Astrocyte (in vitro differentiated cells and primary cell): ENCODE data around the gene EDIL3. TPM values are rescaled to one million over a fixed set of nuclear protein-coding genes. Genes with fewer than 3 reads are reported as not detected.
"Not testable (repeated sequence)": the region's sequence is repeated elsewhere in the genome, so short reads cannot be mapped to it uniquely, and the experiment has no call there.

Source experiments
- DNase-seq: peaks from one replicate; pipeline ENCODE4 v3.0.0-alpha.2; 2010; ENCODE audit warnings: low read depth
- FAIRE-seq: peaks from 2 replicates; lab custom pipeline; 2011; peaks lifted over from hg19 to GRCh38; lab: Jason Lieb, UNC
- H2AFZ ChIP-seq: 2 replicates; pipeline ENCODE4 v1.6.0; 2012; ENCODE audit warnings: low read depth, low read length, inconsistent platforms
- H3K27ac ChIP-seq: 2 replicates; pipeline ENCODE4 v1.5.1; 2011; ENCODE audit warnings: low read depth, low read length, inconsistent platforms
- H3K27me3 ChIP-seq: 2 replicates; pipeline ENCODE4 v1.6.0; 2011; ENCODE audit warnings: low read length, inconsistent platforms; ENCODE audit not compliant: insufficient read depth
- H3K36me3 ChIP-seq: 2 replicates; pipeline ENCODE4 v1.5.1; 2011; ENCODE audit warnings: low read length, inconsistent platforms; ENCODE audit not compliant: insufficient read depth
- H3K4me1 ChIP-seq: 2 replicates; pipeline ENCODE4 v1.5.1; 2011; ENCODE audit warnings: low read length, inconsistent platforms; ENCODE audit not compliant: insufficient read depth
- H3K4me2 ChIP-seq: 2 replicates; pipeline ENCODE4 v1.6.0; 2012; ENCODE audit warnings: low read length, inconsistent platforms
- H3K4me3 ChIP-seq: 2 replicates; pipeline ENCODE4 v1.5.1; 2011; ENCODE audit warnings: low read depth, mild to moderate bottlenecking, low read length, inconsistent platforms; ENCODE audit not compliant: insufficient read depth
- H3K79me2 ChIP-seq: 2 replicates; pipeline ENCODE4 v1.6.0; 2012; ENCODE audit warnings: mild to moderate bottlenecking, low read length, inconsistent platforms; ENCODE audit not compliant: insufficient read depth
- H3K9ac ChIP-seq: 2 replicates; pipeline ENCODE4 v1.6.0; 2012; ENCODE audit warnings: mild to moderate bottlenecking, low read length, inconsistent platforms
- H3K9me3 ChIP-seq: 2 replicates; pipeline ENCODE4 v1.5.1; 2012; ENCODE audit warnings: low read depth, mild to moderate bottlenecking, low read length, inconsistent platforms; ENCODE audit not compliant: insufficient read depth
- H4K20me1 ChIP-seq: 2 replicates; pipeline ENCODE4 v1.6.0; 2012; ENCODE audit warnings: low read length, inconsistent platforms; ENCODE audit not compliant: insufficient read depth
- H3K27ac Mint-ChIP-seq: one replicate; pipeline ENCODE4 v1.8.0; 2021; ENCODE audit warnings: mild to moderate bottlenecking, mixed read lengths; ENCODE audit not compliant: unreplicated experiment
- H3K27me3 Mint-ChIP-seq: one replicate; pipeline ENCODE4 v1.8.0; 2021; ENCODE audit warnings: low read depth, mixed read lengths; ENCODE audit not compliant: unreplicated experiment
- H3K36me3 Mint-ChIP-seq: one replicate; pipeline ENCODE4 v1.8.0; 2021; ENCODE audit warnings: low read depth, mixed read lengths; ENCODE audit not compliant: unreplicated experiment
- H3K4me1 Mint-ChIP-seq: one replicate; pipeline ENCODE4 v1.8.0; 2021; ENCODE audit warnings: low read depth, mixed read lengths; ENCODE audit not compliant: unreplicated experiment
- H3K4me3 Mint-ChIP-seq: one replicate; pipeline ENCODE4 v1.8.0; 2021; ENCODE audit warnings: mild to moderate bottlenecking, moderate library complexity, mixed read lengths; ENCODE audit not compliant: unreplicated experiment
- H3K9me3 Mint-ChIP-seq: one replicate; pipeline ENCODE4 v1.8.0; 2021; ENCODE audit warnings: mild to moderate bottlenecking, mixed read lengths; ENCODE audit not compliant: unreplicated experiment
- EZH2 ChIP-seq: IDR thresholded peaks from 2 replicates; pipeline ENCODE4 v1.6.1; 2012; ENCODE audit warnings: mild to moderate bottlenecking, low read length, inconsistent platforms; ENCODE audit not compliant: insufficient read depth
- total RNA-seq: library from RNA; stranded (reverse); gene quantifications from 2 replicates; pipeline ENCODE4 v1.2.1, GENCODE V29; 2021
- TF ChIP-seq, protein P1 (sequence below): IDR thresholded peaks from 2 replicates; pipeline ENCODE4 v1.5.1; 2011; ENCODE audit warnings: low read depth, mild to moderate bottlenecking, inconsistent platforms, low read length, moderate library complexity; ENCODE audit not compliant: insufficient read depth

EDIL3 gene
- total RNA-seq, 1 donor from 2014 or later: 226 TPM

DNA sequence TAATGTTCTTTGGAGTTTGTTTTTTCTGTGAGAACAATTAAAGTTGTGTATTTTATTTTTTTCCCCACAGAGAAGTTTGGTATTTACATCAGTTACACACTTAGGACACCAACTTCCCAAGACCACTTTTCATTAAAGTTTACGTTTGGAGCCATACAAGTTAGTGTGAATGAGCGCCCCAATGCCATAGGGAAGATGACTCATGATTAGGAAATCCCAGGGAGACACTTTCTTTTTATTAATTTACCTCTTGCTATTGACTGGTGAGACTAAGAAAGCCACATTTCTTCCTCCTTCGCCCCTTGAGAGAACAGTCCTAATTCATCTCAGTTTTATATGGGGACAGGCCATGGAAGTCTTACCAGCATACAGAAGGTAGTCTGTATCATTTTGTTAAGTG, 57.1 kb downstream of the EDIL3 start:
- Histone ChIP-seq H3K27ac (no peak overlapping the region), H2AFZ (no peak overlapping the region), H3K4me3 (no peak overlapping the region), H4K20me1 (peaks cover 19% of the 10 kb centered on the region), H3K4me1 (peaks cover 3% of the 10 kb centered on the region), H3K27me3 (no peaks in the 10 kb centered on the region), H3K9ac (no peak overlapping the region), H3K79me2 (peaks cover 73% of the 10 kb centered on the region), H3K9me3 (no peaks in the 10 kb centered on the region), H3K4me2 (no peak overlapping the region), H3K36me3 (no peaks in the 10 kb centered on the region)
- DNase-seq (peak; percentile 10), FAIRE-seq (no peak)
- Mint-ChIP-seq H3K36me3 (peaks cover 6% of the 10 kb centered on the region), H3K9me3 (peaks cover 9% of the 10 kb centered on the region), H3K27ac (no peak overlapping the region), H3K4me3 (no peak overlapping the region), H3K27me3 (no peaks in the 10 kb centered on the region), H3K4me1 (peaks cover 20% of the 10 kb centered on the region)
- TF ChIP-seq, protein P1, sequence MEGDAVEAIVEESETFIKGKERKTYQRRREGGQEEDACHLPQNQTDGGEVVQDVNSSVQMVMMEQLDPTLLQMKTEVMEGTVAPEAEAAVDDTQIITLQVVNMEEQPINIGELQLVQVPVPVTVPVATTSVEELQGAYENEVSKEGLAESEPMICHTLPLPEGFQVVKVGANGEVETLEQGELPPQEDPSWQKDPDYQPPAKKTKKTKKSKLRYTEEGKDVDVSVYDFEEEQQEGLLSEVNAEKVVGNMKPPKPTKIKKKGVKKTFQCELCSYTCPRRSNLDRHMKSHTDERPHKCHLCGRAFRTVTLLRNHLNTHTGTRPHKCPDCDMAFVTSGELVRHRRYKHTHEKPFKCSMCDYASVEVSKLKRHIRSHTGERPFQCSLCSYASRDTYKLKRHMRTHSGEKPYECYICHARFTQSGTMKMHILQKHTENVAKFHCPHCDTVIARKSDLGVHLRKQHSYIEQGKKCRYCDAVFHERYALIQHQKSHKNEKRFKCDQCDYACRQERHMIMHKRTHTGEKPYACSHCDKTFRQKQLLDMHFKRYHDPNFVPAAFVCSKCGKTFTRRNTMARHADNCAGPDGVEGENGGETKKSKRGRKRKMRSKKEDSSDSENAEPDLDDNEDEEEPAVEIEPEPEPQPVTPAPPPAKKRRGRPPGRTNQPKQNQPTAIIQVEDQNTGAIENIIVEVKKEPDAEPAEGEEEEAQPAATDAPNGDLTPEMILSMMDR: no peak
- TF ChIP-seq EZH2: no peak

DNA sequence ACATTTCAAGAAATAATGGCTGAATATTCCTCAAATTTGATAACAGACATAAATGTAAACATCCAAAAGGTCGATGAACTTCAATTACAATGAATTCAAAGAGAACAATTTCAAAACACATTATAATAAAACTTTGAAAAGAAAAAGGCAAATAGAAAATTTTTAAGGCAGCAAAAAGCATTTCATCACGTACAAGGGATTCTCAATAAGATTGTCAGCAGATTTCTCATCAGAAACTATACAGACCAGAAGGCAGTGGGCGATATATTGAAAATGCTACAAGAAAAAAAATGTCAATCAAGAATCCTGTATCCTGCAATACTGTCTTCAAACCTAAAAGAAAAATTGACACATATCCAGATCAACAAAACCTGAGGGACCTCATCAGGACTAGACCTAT, 62.0 kb downstream of the EDIL3 start:
- Histone ChIP-seq H3K4me3 (no peak overlapping the region), H2AFZ (no peak overlapping the region), H3K4me2 (no peak overlapping the region), H3K27me3 (no peaks in the 10 kb centered on the region), H3K36me3 (no peaks in the 10 kb centered on the region), H3K27ac (no peak overlapping the region), H4K20me1 (peaks cover 13% of the 10 kb centered on the region), H3K9me3 (no peaks in the 10 kb centered on the region), H3K79me2 (peaks cover 70% of the 10 kb centered on the region), H3K4me1 (peaks cover 1% of the 10 kb centered on the region), H3K9ac (no peak overlapping the region)
- FAIRE-seq (no peak), DNase-seq (no peak)
- Mint-ChIP-seq H3K27me3 (no peaks in the 10 kb centered on the region), H3K4me1 (peaks cover 13% of the 10 kb centered on the region), H3K27ac (no peak overlapping the region), H3K9me3 (peaks cover 22% of the 10 kb centered on the region), H3K4me3 (no peak overlapping the region), H3K36me3 (peaks cover 24% of the 10 kb centered on the region)
- TF ChIP-seq EZH2: no peak
- TF ChIP-seq, protein P1: no peak

DNA sequence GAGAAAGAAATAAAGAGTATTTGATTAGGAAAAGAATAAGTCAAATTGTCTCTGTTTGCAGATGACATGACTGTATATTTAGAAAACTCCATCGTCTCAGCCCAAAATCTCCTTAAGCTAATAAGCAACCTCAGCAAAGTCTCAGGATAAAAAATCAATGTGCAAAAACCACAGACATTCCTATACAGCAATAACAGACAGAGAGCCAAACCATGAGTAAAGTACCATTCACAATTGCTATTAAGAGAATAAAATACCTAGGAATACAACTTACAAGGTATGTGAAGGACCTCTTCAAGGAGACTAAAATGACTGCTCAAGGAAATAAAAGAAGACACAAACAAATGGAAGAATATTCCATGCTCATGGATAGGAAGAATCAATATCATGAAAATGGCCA, 66.9 kb downstream of the EDIL3 start:
- not testable (repeated sequence) for H3K36me3 ChIP-seq, FAIRE-seq, H3K27ac ChIP-seq, H3K4me2 ChIP-seq, H3K4me1 ChIP-seq, H3K27me3 ChIP-seq, H3K9ac ChIP-seq, H3K4me3 ChIP-seq, H3K27me3 Mint-ChIP-seq, H2AFZ ChIP-seq, H3K9me3 ChIP-seq
- Mint-ChIP-seq H3K4me3 (peak overlapping the region; percentile 40), H3K4me1 (peaks cover 29% of the 10 kb centered on the region), H3K36me3 (peaks cover 23% of the 10 kb centered on the region), H3K9me3 (peaks cover 16% of the 10 kb centered on the region), H3K27ac (peak overlapping the region; percentile 43)
- H4K20me1 ChIP-seq: peaks cover 32% of the 10 kb centered on the region
- peaks cover 84% of the 10 kb centered on the region for H3K79me2 ChIP-seq
- peak; percentile 56 for DNase-seq

DNA sequence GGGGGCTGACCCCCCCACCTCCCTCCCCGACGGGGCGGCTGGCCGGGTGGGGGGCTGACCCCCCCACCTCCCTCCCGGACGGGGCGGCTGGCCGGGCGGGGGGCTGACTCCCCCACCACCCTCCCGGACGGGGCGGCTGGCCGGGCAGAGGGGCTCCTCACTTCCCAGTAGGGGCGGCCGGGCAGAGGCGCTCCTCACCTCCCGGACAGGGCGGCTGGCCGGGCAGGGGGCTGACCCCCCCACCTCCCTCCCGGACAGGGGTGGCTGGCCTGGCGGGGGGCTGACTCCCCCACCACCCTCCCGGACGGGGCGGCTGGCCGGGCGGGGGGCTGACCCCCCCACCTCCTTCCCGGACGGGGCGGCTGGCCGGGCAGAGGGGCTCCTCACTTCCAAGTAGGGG, 72.4 kb downstream of the EDIL3 start:
- not testable (repeated sequence) for H2AFZ ChIP-seq, H3K9ac ChIP-seq, H3K4me3 Mint-ChIP-seq, H3K36me3 ChIP-seq, H3K4me2 ChIP-seq, H3K27me3 Mint-ChIP-seq, DNase-seq, H3K36me3 Mint-ChIP-seq, FAIRE-seq, H3K27ac Mint-ChIP-seq, H3K27me3 ChIP-seq, H3K27ac ChIP-seq, H3K4me3 ChIP-seq, H3K4me1 ChIP-seq, H3K9me3 ChIP-seq, H3K9me3 Mint-ChIP-seq
- H3K4me1 Mint-ChIP-seq: peaks cover 15% of the 10 kb centered on the region
- H3K79me2 ChIP-seq: peaks cover 70% of the 10 kb centered on the region
- peaks cover 22% of the 10 kb centered on the region for H4K20me1 ChIP-seq

DNA sequence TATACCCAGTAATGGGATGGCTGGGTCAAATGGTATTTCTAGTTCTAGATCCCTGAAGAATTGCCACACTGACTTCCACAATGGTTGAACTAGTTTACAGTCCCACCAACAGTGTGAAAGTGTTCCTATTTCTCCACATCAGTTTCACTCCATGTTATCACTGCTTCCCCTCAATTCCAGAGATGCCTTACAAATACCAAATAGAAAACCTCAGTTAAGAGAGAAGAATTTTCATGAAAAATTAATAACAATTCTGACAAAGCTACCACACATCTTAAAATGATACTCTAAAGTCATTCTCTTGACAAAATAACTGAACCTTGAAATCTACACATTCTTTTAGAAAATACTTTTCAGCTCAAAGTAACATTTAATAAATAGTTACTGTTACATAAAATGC, 74.8 kb downstream of the EDIL3 start:
- H3K9me3 Mint-ChIP-seq, H3K4me1 ChIP-seq, H3K27ac ChIP-seq, H3K4me3 Mint-ChIP-seq, FAIRE-seq, H2AFZ ChIP-seq, H3K36me3 Mint-ChIP-seq, H3K4me1 Mint-ChIP-seq, H3K9me3 ChIP-seq, H3K27me3 ChIP-seq, H3K4me3 ChIP-seq, H3K36me3 ChIP-seq, H3K9ac ChIP-seq, H3K27me3 Mint-ChIP-seq, H3K4me2 ChIP-seq, H3K27ac Mint-ChIP-seq: not testable (repeated sequence)
- Histone ChIP-seq H3K79me2 (peaks cover 63% of the 10 kb centered on the region), H4K20me1 (peaks cover 12% of the 10 kb centered on the region)
- DNase-seq: peak; percentile 57
